H1 (cell line): ENCODE data around the gene MYO1F. TPM values are rescaled to one million over a fixed set of nuclear protein-coding genes. Genes with fewer than 3 reads are reported as not detected.

Experiments
- CTCF ChIA-PET: fragments of 300-600 bp; sonication (Branson Sonifier 250); formaldehyde crosslinking; loops from one replicate; lab custom pipeline; 2021; ENCODE audit not compliant: partially characterized antibody; lab: Charles Lee
- POLR2A ChIA-PET: fragments of 300-600 bp; sonication (Branson Sonifier 250); formaldehyde crosslinking; loops from one replicate; lab custom pipeline; 2021; ENCODE audit warnings: inconsistent platforms; ENCODE audit not compliant: partially characterized antibody; lab: Charles Lee
- DNase-seq, 2 experiments: peaks; one replicate each; pipeline versions ENCODE4 v3.0.0 to v3.0.0-alpha.2; 2010 to 2022; ENCODE audit warnings: low spot score in 2 of 2, low read depth in 1 of 2, mixed read lengths in 1 of 2
- FAIRE-seq: peaks from 2 replicates; lab custom pipeline; 2011; peaks lifted over from hg19 to GRCh38; lab: Jason Lieb, UNC
- H2AFZ ChIP-seq: 2 replicates; pipeline ENCODE4 v1.8.1; 2012; ENCODE audit warnings: low read length, inconsistent platforms
- H2AK5ac ChIP-seq: 2 replicates; pipeline ENCODE4 v1.6.1; 2013; ENCODE audit warnings: low read depth, low read length
- H2BK120ac ChIP-seq: replicated peaks from 2 replicates; pipeline ENCODE3; 2013; ENCODE audit warnings: low read depth, low read length, inconsistent platforms
- H2BK12ac ChIP-seq: 2 replicates; pipeline ENCODE4 v1.6.1; 2013; ENCODE audit warnings: low read depth, low read length
- H2BK15ac ChIP-seq: 2 replicates; pipeline ENCODE4 v1.6.1; 2013; ENCODE audit warnings: low read length
- H2BK20ac ChIP-seq: 2 replicates; pipeline ENCODE4 v1.6.1; 2013; ENCODE audit warnings: low read length
- H2BK5ac ChIP-seq: 2 replicates; pipeline ENCODE4 v1.6.1; 2013; ENCODE audit warnings: low read depth, low read length
- H3K14ac ChIP-seq: 2 replicates; pipeline ENCODE4 v1.6.1; 2013; ENCODE audit warnings: inconsistent platforms; ENCODE audit not compliant: insufficient read length
- H3K18ac ChIP-seq: 2 replicates; pipeline ENCODE4 v1.6.1; 2013; ENCODE audit warnings: low read length; ENCODE audit errors: extremely low read depth
- H3K23ac ChIP-seq: 2 replicates; pipeline ENCODE4 v1.6.1; 2013; ENCODE audit warnings: inconsistent platforms; ENCODE audit not compliant: insufficient read length
- H3K23me2 ChIP-seq: 2 replicates; pipeline ENCODE4 v1.6.1; 2013; ENCODE audit warnings: low read depth, low read length
- H3K27ac ChIP-seq: 2 replicates; pipeline ENCODE4 v1.6.1; 2011; ENCODE audit warnings: low read depth, low read length, inconsistent platforms
- H3K27me3 ChIP-seq, 4 experiments: replicated peaks in 1 of 4; 1 replicate in 1 of 4; 2 replicates in 3 of 4; pipeline versions ENCODE4 v1.6.1 to v1.8.1; 2011 to 2013; ENCODE audit warnings: low read length in 3 of 4, mild to moderate bottlenecking in 3 of 4, inconsistent platforms in 2 of 4, mixed read lengths in 2 of 4, moderate library complexity in 1 of 4; ENCODE audit not compliant: control insufficient read depth in 3 of 4, insufficient read depth in 3 of 4; ENCODE audit errors: extremely low read depth in 1 of 4
- H3K36me3 ChIP-seq, 4 experiments: 2 replicates each; pipeline versions ENCODE4 v1.6.1 to v1.8.1; 2011 to 2013; ENCODE audit warnings: mild to moderate bottlenecking in 4 of 4, low read length in 3 of 4, moderate library complexity in 2 of 4, control low read depth in 1 of 4, inconsistent platforms in 1 of 4; ENCODE audit not compliant: insufficient read depth in 4 of 4, control insufficient read depth in 2 of 4
- H3K4ac ChIP-seq: replicated peaks from 2 replicates; pipeline ENCODE3; 2013; ENCODE audit warnings: low read length, low read depth, mixed read lengths, inconsistent platforms; ENCODE audit not compliant: insufficient read length
- H3K4me1 ChIP-seq, 4 experiments: replicated peaks in 1 of 4; 1 replicate in 1 of 4; 2 replicates in 3 of 4; pipeline versions ENCODE4 v1.6.1 to v1.8.1; 2011 to 2013; ENCODE audit warnings: low read length in 3 of 4, inconsistent platforms in 2 of 4, mixed read lengths in 1 of 4; ENCODE audit not compliant: insufficient read depth in 4 of 4, control insufficient read depth in 3 of 4
- H3K4me2 ChIP-seq, 2 experiments: 2 replicates each; pipeline versions ENCODE4 v1.6.1 to v1.8.1; 2011 to 2013; ENCODE audit warnings: low read depth in 2 of 2, low read length in 2 of 2, control low read depth in 1 of 2, inconsistent platforms in 1 of 2, mild to moderate bottlenecking in 1 of 2; ENCODE audit not compliant: insufficient read depth in 1 of 2
- H3K4me3 ChIP-seq, 4 experiments: fragments of 200-600, 300-600 bp in 1 of 4; sonication (generic), shearing (Covaris generic), sonication (Bioruptor Twin) in 1 of 4; 2 replicates each; pipeline versions ENCODE4 v1.5.1 to v1.8.1; 2011 to 2016; ENCODE audit warnings: low read length in 4 of 4, low read depth in 3 of 4, control low read depth in 2 of 4, inconsistent platforms in 2 of 4, mild to moderate bottlenecking in 2 of 4, mixed read lengths in 1 of 4, moderate library complexity in 1 of 4; ENCODE audit not compliant: insufficient read depth in 2 of 4; ENCODE audit errors: extremely low read depth in 1 of 4
- H3K56ac ChIP-seq: replicated peaks from 2 replicates; pipeline ENCODE3; 2013; ENCODE audit warnings: low read depth, mild to moderate bottlenecking, mixed read lengths, low read length, inconsistent platforms; ENCODE audit not compliant: insufficient read length
- H3K79me1 ChIP-seq: 2 replicates; pipeline ENCODE4 v1.6.1; 2013; ENCODE audit warnings: low read depth, low read length, control low read depth
- H3K79me2 ChIP-seq, 2 experiments: 2 replicates each; pipeline versions ENCODE4 v1.6.1 to v1.8.1; 2012 to 2013; ENCODE audit warnings: low read length in 2 of 2, mild to moderate bottlenecking in 2 of 2, inconsistent platforms in 1 of 2; ENCODE audit not compliant: insufficient read depth in 2 of 2, control insufficient read depth in 1 of 2
- H3K9ac ChIP-seq, 4 experiments: replicated peaks in 1 of 4; 1 replicate in 1 of 4; 2 replicates in 3 of 4; pipeline versions ENCODE4 v1.6.1 to v1.8.1; 2011 to 2013; ENCODE audit warnings: low read depth in 3 of 4, low read length in 3 of 4, control low read depth in 2 of 4, mild to moderate bottlenecking in 2 of 4, moderate library complexity in 2 of 4, inconsistent platforms in 1 of 4; ENCODE audit errors: extremely low read depth in 1 of 4
- H3K9me3 ChIP-seq, 2 experiments: 2 replicates each; pipeline versions ENCODE4 v1.6.1 to v1.8.1; 2012 to 2013; ENCODE audit warnings: mild to moderate bottlenecking in 2 of 2, moderate library complexity in 2 of 2, control low read depth in 1 of 2, inconsistent platforms in 1 of 2, low read depth in 1 of 2, low read length in 1 of 2, mixed read lengths in 1 of 2; ENCODE audit not compliant: insufficient read depth in 2 of 2
- H4K20me1 ChIP-seq, 2 experiments: replicated peaks in 1 of 2; 2 replicates each; pipeline versions ENCODE3 to v1.8.1; 2011 to 2013; ENCODE audit warnings: inconsistent platforms in 2 of 2, low read length in 2 of 2, mild to moderate bottlenecking in 1 of 2; ENCODE audit not compliant: insufficient read depth in 2 of 2, control insufficient read depth in 1 of 2
- H4K5ac ChIP-seq: 2 replicates; pipeline ENCODE4 v1.6.1; 2013; ENCODE audit warnings: low read length, low read depth, mixed read lengths, inconsistent platforms; ENCODE audit not compliant: insufficient read length
- H4K8ac ChIP-seq: 2 replicates; pipeline ENCODE4 v1.8.0; 2013; ENCODE audit warnings: mild to moderate bottlenecking, moderate library complexity, low read length, inconsistent platforms; ENCODE audit not compliant: insufficient read depth; ENCODE audit errors: extremely low read depth
- H4K91ac ChIP-seq: replicated peaks from 2 replicates; pipeline ENCODE3; 2013; ENCODE audit warnings: low read length, mixed read lengths, inconsistent platforms; ENCODE audit not compliant: insufficient read length
- SIRT6 ChIP-seq: IDR thresholded peaks from one replicate; pipeline ENCODE4 v1.7.1; 2012; ENCODE audit warnings: low read length, inconsistent platforms
- WGBS, 2 experiments: shearing (Covaris generic) in 1 of 2; methylation state at CpG; one replicate each; pipeline versions ENCODE4 v1.1.6 to v1.1.7; 2013 to 2015; ENCODE audit warnings: low lambda C conversion rate in 2 of 2, mixed read lengths in 2 of 2, inconsistent platforms in 1 of 2, low coverage in 1 of 2, missing lambda C conversion rate in 1 of 2; ENCODE audit not compliant: insufficient replicate concordance in 2 of 2, insufficient coverage in 1 of 2, insufficient read length in 1 of 2; ENCODE audit errors: extremely low coverage in 1 of 2, missing lambda C conversion rate in 1 of 2; 5-methylcytosine and 5-hydroxymethylcytosine counted together
- polyA plus RNA-seq, 7 experiments: library from polyadenylated mRNA; depleted of rRNA in 3 of 7; stranded (reverse) in 5 of 7; unstranded in 2 of 7; fragments of >200 nt in 5 of 7; fragments of 200-250 nt in 2 of 7; gene quantifications; 1 replicate in 5 of 7; 2 replicates in 1 of 7; 4 replicates in 1 of 7; pipeline versions ENCODE4 v1.2.1 to v1.2.3, GENCODE V29; 2011 to 2013; ENCODE audit warnings: missing spikeins in 2 of 7, mixed read lengths in 2 of 7
- total RNA-seq: library from RNA; stranded (reverse); fragmentation: NEBNext Ultra II Directional; extraction: Animal tissue kit (Norgen Biotek cat#: 25700); gene quantifications from 2 replicates; pipeline ENCODE4 v1.2.1, GENCODE V29; 2021

The MYO1F gene
- total and polyA plus RNA-seq, 2 of the 8 experiments (the other 6 are each of a cell fraction or from before 2014, with no cell fraction given), result 1.4 to 4.6 TPM

DNA sequence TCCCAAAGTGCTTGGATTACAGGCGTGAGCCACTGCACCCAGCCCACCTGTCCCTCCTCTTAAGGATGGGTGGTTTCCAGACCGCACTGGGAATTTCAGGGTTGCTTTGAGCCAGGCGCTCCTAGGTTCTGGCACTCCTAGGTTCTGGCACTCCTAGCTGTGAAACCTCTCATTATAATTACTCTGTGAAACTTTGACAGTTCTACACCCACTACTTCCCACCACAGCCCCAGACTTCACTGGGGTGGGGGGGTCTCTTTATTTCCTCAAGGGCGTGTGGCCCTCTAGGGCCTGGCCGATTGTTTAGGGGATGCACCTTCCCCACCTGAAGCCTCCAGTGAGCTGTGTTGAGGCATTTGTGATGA lies 35.5 kb upstream of the MYO1F start:
- H3K56ac ChIP-seq, result no peak overlapping the region
- CTCF ChIA-PET, result interaction anchor here (0.7 to 3.3 kb wide), 8 partner anchors 8 to 391 kb away, joined by 3 to 21 read pairs (median 6); no protein-coding TSS in a partner anchor
- no peak for TF ChIP-seq SIRT6

More for the DNA sequence above, 35.5 kb upstream of the MYO1F start:
- H4K20me1 ChIP-seq, result peaks cover 0 to 2% of the 10 kb centered on the region in 2 experiments
- H3K23ac ChIP-seq, result no peak overlapping the region
- no peak overlapping the region for H4K8ac ChIP-seq
- H4K5ac ChIP-seq, result no peak overlapping the region
- no peak overlapping the region for H3K18ac ChIP-seq
- 82% methylated on average over 5 of the region's 5 CpGs; no CpG with 5 or more reads in 1 of the 2 experiments for WGBS, 2 experiments
- no peak overlapping the region for H2AK5ac ChIP-seq
- peaks cover 0 to 6% of the 10 kb centered on the region in 2 experiments; a peak in 1 of 4 replicates for H3K79me2 ChIP-seq
- FAIRE-seq, result no peak
- no peak overlapping the region for H3K27ac ChIP-seq
- H3K27me3 ChIP-seq, result no peaks in the 10 kb centered on the region
- H2BK5ac ChIP-seq, result no peak overlapping the region
- H2BK12ac ChIP-seq, result no peak overlapping the region
- no peak overlapping the region for H2AFZ ChIP-seq
- H3K23me2 ChIP-seq, result peaks cover 15% of the 10 kb centered on the region
- DNase-seq, result no peak
- H4K91ac ChIP-seq, result no peak overlapping the region
- H3K4ac ChIP-seq, result no peak overlapping the region
- H3K14ac ChIP-seq, result no peak overlapping the region
- no peaks in the 10 kb centered on the region for H3K36me3 ChIP-seq
- no peak overlapping the region for H3K4me2 ChIP-seq
- H3K4me3 ChIP-seq, result no peak overlapping the region
- peaks cover 10 to 25% (median 18%) of the 10 kb centered on the region in 4 experiments for H3K4me1 ChIP-seq
- H3K79me1 ChIP-seq, result peaks cover 3% of the 10 kb centered on the region; the same call in 1 of the 2 replicates
- POLR2A ChIA-PET, result interaction anchor here (1.3 to 2.3 kb wide), 4 partner anchors 16 to 29 kb away, joined by 4 to 9 read pairs (median 4); partner anchors contain the start of gene NFILZ
- H2BK15ac ChIP-seq, result no peak overlapping the region
- no peaks in the 10 kb centered on the region for H3K9me3 ChIP-seq
- no peak overlapping the region for H2BK20ac ChIP-seq
- H2BK120ac ChIP-seq, result no peak overlapping the region
- H3K9ac ChIP-seq, result no peak overlapping the region
